Memory B cell (primary cell): Measurements from ENCODE around the gene KCNN3.

Source experiments
- ATAC-seq: fragments of 150-1000 bp; cut with Tn5 transposase; 2 replicates; pipeline ENCODE4 v1.10.0; 2021; ENCODE audit warnings: low read depth, mild to moderate bottlenecking, moderate library complexity
- DNase-seq, 2 donors: peaks; one replicate each; pipeline ENCODE4 v3.0.0; 2022; ENCODE audit warnings: low spot score in 2 of 2
- H3K27ac Mint-ChIP-seq: one replicate; pipeline ENCODE4 v1.8.0; 2022; ENCODE audit warnings: mild to moderate bottlenecking, moderate library complexity, mixed read lengths
- H3K27me3 Mint-ChIP-seq: one replicate; pipeline ENCODE4 v1.8.0; 2022; ENCODE audit warnings: mixed read lengths
- H3K36me3 Mint-ChIP-seq: one replicate; pipeline ENCODE4 v1.8.0; 2022; ENCODE audit warnings: mild to moderate bottlenecking, mixed read lengths
- H3K4me1 Mint-ChIP-seq: one replicate; pipeline ENCODE4 v1.8.0; 2022; ENCODE audit warnings: mixed read lengths
- H3K4me3 Mint-ChIP-seq: one replicate; pipeline ENCODE4 v1.8.0; 2022; ENCODE audit warnings: mild to moderate bottlenecking, moderate library complexity, mixed read lengths
- H3K9me3 Mint-ChIP-seq: one replicate; pipeline ENCODE4 v1.8.0; 2022; ENCODE audit warnings: mixed read lengths

The KCNN3 gene

DNA sequence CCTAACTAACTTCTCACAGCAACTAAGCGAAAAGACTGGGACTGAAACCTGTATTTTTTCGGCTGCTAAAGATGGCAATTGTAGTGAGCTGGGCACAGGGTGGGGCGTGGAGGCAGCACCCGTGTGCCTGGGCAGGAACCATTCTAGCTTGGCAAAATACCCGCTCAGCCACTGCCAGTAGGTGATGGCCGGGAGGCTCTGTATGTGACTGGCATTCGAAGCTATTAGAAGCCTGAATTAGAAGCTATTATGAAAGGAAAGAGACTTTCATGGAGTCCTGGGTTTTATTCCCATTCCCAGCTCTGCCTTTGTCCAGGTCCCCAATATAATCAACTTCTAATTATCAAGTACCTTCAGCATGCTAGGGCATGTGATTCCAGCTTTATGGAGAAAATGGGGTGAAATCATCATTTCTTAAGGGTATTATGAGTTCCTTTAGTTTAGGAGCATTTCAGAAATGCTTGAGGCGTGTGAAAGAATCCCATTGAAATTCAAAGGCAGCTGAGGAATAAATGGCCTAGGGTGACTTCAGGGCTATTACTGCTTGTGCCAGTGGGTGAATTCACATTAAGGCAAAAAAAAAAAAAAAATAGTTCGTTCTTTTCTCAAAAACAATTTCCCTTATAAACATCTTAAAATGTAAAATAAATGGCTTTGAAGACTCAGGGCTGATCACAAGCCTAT is 125.6 kb downstream of the KCNN3 start:
- Mint-ChIP-seq H3K4me1 (peaks cover 11% of the 10 kb centered on the region), H3K27ac (no peak overlapping the region), H3K27me3 (peaks cover 36% of the 10 kb centered on the region), H3K36me3 (no peaks in the 10 kb centered on the region), H3K4me3 (no peak overlapping the region), H3K9me3 (no peaks in the 10 kb centered on the region)
- DNase-seq (no peak), ATAC-seq (no peak)

DNA sequence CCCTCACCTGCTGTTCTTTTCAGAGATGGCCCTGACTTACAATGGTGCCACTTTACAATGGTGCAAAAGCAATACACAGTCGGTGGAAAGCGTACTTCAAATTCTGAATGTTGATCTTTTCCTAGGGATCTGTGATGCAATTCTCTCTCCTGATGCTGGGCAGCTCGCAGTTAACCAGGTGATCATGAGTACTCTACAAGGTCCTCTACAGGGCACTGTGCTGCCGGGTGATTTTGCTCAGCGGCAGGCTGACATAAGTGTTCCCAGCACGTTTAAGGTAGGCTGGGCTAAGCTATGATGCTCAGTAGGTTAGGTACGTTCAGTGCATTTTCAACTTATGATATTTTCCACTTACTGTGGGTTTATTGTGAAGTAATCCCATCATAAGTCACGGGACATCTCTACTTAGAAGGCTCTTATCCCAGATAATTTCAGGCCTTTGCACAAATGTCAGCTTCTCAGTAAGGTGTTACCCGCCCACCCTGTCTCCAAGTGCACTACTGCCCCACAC is 126.5 kb downstream of the KCNN3 start:
- Mint-ChIP-seq H3K27me3 (peaks cover 34% of the 10 kb centered on the region), H3K4me1 (peaks cover 11% of the 10 kb centered on the region), H3K36me3 (no peaks in the 10 kb centered on the region), H3K9me3 (no peaks in the 10 kb centered on the region), H3K4me3 (no peak overlapping the region), H3K27ac (no peak overlapping the region)
- ATAC-seq = no peak
- no peak for DNase-seq

GRCh38 chr1:154742606-154743005 is 127.5 kb downstream of the KCNN3 start:
- no peak overlapping the region for H3K27ac Mint-ChIP-seq
- DNase-seq = no peak
- no peaks in the 10 kb centered on the region for H3K9me3 Mint-ChIP-seq
- no peaks in the 10 kb centered on the region for H3K36me3 Mint-ChIP-seq
- no peak overlapping the region for H3K4me3 Mint-ChIP-seq
- H3K27me3 Mint-ChIP-seq = peaks cover 40% of the 10 kb centered on the region
- ATAC-seq = no peak
- H3K4me1 Mint-ChIP-seq = peaks cover 5% of the 10 kb centered on the region

DNA sequence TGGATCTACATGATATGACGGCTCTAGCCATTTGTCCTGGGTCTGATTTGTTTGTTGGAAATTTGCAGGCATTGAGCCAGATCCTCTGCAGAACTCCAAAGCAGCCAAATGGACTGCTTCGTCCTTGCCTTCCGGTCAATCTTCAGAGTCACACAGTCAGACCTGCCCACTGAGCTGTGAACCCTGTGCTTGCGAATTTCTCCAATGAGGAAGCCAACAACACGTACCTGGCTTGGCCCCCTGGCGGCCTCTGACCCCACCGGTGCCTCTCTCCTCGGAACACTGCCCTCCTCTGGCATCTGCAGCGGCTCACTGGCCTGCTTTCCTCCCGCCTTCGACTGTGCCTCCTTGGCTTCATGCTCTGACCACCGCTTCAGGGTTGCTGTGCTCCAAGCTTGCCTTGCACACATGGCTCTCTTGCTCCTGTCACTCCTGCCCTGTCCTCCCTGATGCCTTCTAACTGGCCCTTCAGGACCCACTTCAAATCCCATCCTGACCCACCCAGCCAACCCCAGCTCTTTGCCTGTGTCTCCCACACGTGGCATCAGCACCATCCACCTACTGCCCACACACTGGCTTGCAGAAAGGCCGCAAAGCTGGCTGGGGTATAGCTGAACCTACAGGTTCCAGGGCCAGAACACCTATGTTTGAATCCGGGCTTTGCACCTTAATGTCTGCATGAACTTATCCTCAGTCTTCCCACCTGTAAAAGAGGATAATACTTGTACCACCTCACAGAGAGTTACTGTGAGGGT is 128.2 kb downstream of the KCNN3 start:
- H3K27ac Mint-ChIP-seq = no peak overlapping the region
- H3K9me3 Mint-ChIP-seq = no peaks in the 10 kb centered on the region
- no peak overlapping the region for H3K4me3 Mint-ChIP-seq
- DNase-seq = no peak
- H3K27me3 Mint-ChIP-seq = peaks cover 36% of the 10 kb centered on the region
- ATAC-seq = no peak
- H3K4me1 Mint-ChIP-seq = peaks cover 2% of the 10 kb centered on the region
- H3K36me3 Mint-ChIP-seq = no peaks in the 10 kb centered on the region

GRCh38 chr1:154741327-154741726 is 128.8 kb downstream of the KCNN3 start:
- Mint-ChIP-seq H3K27ac (no peak overlapping the region), H3K9me3 (no peaks in the 10 kb centered on the region), H3K4me1 (peaks cover 2% of the 10 kb centered on the region), H3K4me3 (no peak overlapping the region), H3K36me3 (no peaks in the 10 kb centered on the region), H3K27me3 (peaks cover 34% of the 10 kb centered on the region)
- DNase-seq = no peak
- no peak for ATAC-seq

DNA sequence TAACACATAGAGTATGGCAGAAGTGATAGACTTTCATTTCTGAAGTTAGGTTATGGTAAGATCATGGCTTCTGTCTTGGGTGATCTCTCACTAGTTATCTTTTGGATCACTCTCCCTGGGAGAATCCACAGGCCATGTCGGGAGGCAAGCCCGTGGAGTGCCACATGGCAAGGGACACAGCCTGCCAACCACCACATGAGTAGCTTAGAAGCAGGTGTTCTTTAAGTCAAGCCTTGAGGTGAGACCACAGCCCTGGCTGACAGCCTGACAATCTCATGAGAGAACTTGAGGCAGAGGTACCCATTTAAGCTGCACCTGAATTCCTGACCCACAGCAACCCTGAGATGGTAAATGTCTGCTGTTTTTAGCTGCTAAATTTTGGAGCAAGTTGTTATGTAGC is 130.4 kb downstream of the KCNN3 start:
- Mint-ChIP-seq H3K4me3 (no peak overlapping the region), H3K27ac (no peak overlapping the region), H3K36me3 (no peaks in the 10 kb centered on the region), H3K4me1 (peaks cover 2% of the 10 kb centered on the region), H3K27me3 (peaks cover 32% of the 10 kb centered on the region), H3K9me3 (no peaks in the 10 kb centered on the region)
- DNase-seq = no peak
- no peak for ATAC-seq

- ATAC-seq (no peak), DNase-seq (no peak)
- Mint-ChIP-seq H3K27me3 (peaks cover 21% of the 10 kb centered on the region), H3K4me1 (peaks cover 2% of the 10 kb centered on the region), H3K9me3 (no peaks in the 10 kb centered on the region), H3K36me3 (no peaks in the 10 kb centered on the region), H3K4me3 (no peak overlapping the region), H3K27ac (no peak overlapping the region)
Measured at GRCh38 chr1:154736841-154737240, 133.2 kb downstream of the KCNN3 start.

- Mint-ChIP-seq H3K27me3 (peaks cover 21% of the 10 kb centered on the region), H3K9me3 (no peaks in the 10 kb centered on the region), H3K36me3 (no peaks in the 10 kb centered on the region), H3K4me1 (peaks cover 2% of the 10 kb centered on the region), H3K27ac (no peak overlapping the region), H3K4me3 (no peak overlapping the region)
- DNase-seq (no peak), ATAC-seq (no peak)
Measured at GRCh38 chr1:154735804-154736168, 134.3 kb downstream of the KCNN3 start.

GRCh38 chr1:154735061-154735803 is 134.8 kb downstream of the KCNN3 start:
- Mint-ChIP-seq H3K27ac (no peak overlapping the region), H3K27me3 (peaks cover 20% of the 10 kb centered on the region)
- ATAC-seq = no peak

GRCh38 chr1:154733621-154734020 is 136.5 kb downstream of the KCNN3 start:
- DNase-seq (no peak), ATAC-seq (no peak)
- no peaks in the 10 kb centered on the region for H3K9me3 Mint-ChIP-seq
- H3K27ac Mint-ChIP-seq = no peak overlapping the region
- peaks cover 13% of the 10 kb centered on the region for H3K27me3 Mint-ChIP-seq
- no peaks in the 10 kb centered on the region for H3K36me3 Mint-ChIP-seq
- peaks cover 2% of the 10 kb centered on the region for H3K4me1 Mint-ChIP-seq
- no peak overlapping the region for H3K4me3 Mint-ChIP-seq

More at GRCh38 chr1:154735061-154735803, 134.8 kb downstream of the KCNN3 start:
- Mint-ChIP-seq H3K4me1 (peaks cover 2% of the 10 kb centered on the region), H3K9me3 (no peaks in the 10 kb centered on the region), H3K36me3 (no peaks in the 10 kb centered on the region), H3K4me3 (no peak overlapping the region)
- DNase-seq = no peak

DNA sequence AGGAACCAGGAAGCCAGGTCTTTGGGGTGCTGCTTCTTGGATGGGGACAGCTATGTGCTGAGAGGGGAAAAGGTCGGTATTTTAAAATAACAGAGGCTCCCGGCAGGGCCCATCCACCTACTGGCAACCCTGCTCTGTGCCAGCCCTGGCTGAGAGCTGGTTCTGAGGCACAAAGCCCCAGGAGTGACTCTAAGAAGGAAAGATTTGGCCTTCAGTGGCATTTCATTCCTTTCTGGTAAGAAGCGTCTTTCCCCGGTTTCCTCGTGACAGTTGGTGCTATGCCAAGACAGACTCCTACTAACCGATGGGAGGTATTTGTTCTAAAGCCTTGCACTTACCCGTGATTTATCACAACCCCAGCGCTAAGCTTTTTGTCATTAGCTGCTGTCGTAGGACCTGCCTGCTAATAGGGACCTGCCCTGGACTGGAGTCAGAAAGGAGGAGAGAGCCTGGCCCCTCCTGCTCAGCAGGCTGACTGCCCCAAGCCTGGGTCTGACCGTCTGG is 139.0 kb downstream of the KCNN3 start:
- Mint-ChIP-seq H3K36me3 (no peaks in the 10 kb centered on the region), H3K4me3 (no peak overlapping the region), H3K27ac (no peak overlapping the region), H3K4me1 (no peaks in the 10 kb centered on the region), H3K27me3 (peaks cover 8% of the 10 kb centered on the region), H3K9me3 (no peaks in the 10 kb centered on the region)
- DNase-seq = no peak
- ATAC-seq = no peak

DNA sequence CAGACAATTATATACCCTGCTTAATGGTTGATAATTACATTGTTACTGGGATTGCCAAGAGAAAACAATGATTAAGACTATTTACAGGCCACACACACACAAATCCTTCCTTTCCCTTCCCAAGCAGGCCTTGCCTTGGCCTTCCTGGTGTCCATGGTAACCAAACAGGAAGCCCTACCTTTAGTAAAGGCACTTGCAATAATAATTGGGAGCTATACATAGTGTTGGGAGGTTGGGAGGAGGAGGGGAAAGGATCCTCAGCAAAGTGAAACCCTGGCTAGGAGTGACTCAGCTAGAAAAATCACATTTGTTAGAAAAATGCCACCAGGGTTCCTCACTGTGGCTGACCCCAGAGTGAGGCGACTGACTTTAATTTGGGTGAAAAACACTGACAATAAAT is 139.8 kb downstream of the KCNN3 start:
- DNase-seq = no peak
- H3K27me3 Mint-ChIP-seq = peaks cover 8% of the 10 kb centered on the region
- H3K36me3 Mint-ChIP-seq = no peaks in the 10 kb centered on the region
- H3K9me3 Mint-ChIP-seq = no peaks in the 10 kb centered on the region
- H3K27ac Mint-ChIP-seq = no peak overlapping the region
- no peak for ATAC-seq
- no peaks in the 10 kb centered on the region for H3K4me1 Mint-ChIP-seq
- H3K4me3 Mint-ChIP-seq = no peak overlapping the region

- ATAC-seq (no peak), DNase-seq (no peak)
- Mint-ChIP-seq H3K9me3 (no peaks in the 10 kb centered on the region), H3K27me3 (peaks cover 8% of the 10 kb centered on the region), H3K36me3 (no peaks in the 10 kb centered on the region), H3K4me3 (no peak overlapping the region), H3K4me1 (no peaks in the 10 kb centered on the region), H3K27ac (no peak overlapping the region)
Measured at GRCh38 chr1:154729577-154729976, 140.5 kb downstream of the KCNN3 start.

- Mint-ChIP-seq H3K36me3 (no peaks in the 10 kb centered on the region), H3K27me3 (peaks cover 8% of the 10 kb centered on the region), H3K4me3 (no peak overlapping the region), H3K9me3 (no peaks in the 10 kb centered on the region), H3K27ac (no peak overlapping the region), H3K4me1 (no peaks in the 10 kb centered on the region)
- no peak for DNase-seq
- no peak for ATAC-seq
Measured at GRCh38 chr1:154729031-154729442, 141.0 kb downstream of the KCNN3 start.
